ENCODE data around the gene WDR1. TPM values are rescaled to one million over a fixed set of nuclear protein-coding genes. Genes with fewer than 3 reads are reported as not detected.

Gene WDR1
- total RNA-seq, 2 donors from 2014 or later = 222 to 345 TPM

DNA sequence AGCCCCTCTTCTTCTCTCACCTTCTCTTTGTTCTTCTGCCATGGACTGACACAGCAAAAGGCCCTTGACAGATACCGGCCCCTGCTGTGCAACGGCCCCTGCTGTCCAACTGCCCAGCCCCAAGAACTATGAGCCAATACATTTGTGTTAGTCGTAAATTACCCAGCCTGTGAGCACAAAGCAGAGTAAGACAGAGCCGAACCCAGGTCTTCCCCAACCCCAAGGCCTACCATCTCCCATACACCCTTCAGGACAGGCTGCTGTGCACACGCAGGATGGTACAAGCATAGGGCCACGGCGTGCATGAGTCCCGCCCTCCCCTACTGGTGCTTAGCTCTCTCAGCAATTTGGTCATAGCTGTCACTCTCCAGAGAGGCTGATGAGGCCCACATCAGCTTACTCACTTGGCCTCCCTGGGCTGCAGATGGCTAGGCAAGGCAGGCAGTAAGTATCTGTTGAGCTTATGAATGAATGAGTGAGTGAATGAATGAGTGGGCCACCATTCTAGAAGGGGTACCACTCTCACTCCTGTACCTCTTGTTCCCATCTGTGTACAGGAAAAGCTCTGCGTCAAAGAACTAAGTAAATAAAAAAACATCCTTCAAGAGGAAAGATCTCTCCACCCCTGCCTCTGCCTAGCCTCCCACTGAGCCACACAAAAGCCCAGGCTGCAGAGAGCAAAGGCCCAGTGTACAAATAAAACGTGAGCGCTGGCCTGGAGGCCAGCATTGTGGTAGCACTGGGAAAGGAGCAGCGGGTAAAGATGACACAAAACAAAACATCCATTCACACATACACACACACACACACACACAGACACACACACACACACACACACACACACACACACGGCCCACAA is 13.9 kb downstream of the WDR1 start:
- Histone ChIP-seq H3K27me3 (ENCODE audit: control insufficient read depth, insufficient read depth, low read length, poor library complexity, severe bottlenecking) (no peaks in the 10 kb centered on the region), H3K9ac (ENCODE audit: extremely low read depth, low read length, poor library complexity, severe bottlenecking) (no peak overlapping the region)
- peaks cover 65% of the 10 kb centered on the region for H3K36me3 Mint-ChIP-seq (ENCODE audit: low read depth)

DNA sequence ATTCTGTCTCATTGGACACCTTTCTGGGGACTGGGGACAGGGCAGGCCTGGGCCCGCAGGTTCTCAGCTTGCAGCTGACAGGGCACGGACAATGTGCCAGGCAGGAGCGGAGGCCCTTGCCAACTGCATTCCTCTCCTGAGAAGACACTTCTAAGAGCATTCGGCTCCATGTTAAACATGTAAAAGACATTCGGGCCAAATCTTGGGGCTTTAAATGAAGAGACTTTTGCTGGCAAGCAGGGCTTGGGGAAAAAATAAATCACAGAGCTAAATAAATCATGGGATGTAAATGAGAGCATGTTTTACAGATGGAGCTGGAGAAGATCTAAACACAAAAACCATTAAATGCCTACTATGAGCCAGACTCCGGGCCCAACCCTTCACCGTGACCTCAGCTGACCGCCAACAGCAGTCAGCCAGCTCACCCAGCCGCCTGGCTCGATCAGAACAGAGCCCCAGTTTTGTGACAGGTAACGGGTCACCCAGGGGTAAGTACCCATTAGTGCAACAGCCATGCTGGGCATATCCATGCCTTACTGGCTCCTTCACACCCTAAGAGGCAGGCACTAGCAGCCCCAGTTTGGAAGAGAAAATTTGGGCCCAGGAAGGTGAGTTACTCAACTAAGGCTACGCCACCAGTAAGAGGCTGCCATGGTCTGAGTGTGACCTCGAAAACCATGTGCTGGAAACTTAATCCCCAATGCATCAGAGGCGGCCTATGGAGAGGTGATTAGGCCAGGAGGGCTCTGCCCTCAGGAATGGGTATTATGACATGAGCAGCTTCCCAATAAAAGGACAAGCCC is 14.7 kb downstream of the WDR1 start:
- no peaks in the 10 kb centered on the region for H3K9me3 ChIP-seq (ENCODE audit: control insufficient read depth, low read length)
- H3K9me3 Mint-ChIP-seq = no peaks in the 10 kb centered on the region
- no peak for DNase-seq
- peaks cover 25% of the 10 kb centered on the region for H3K4me1 ChIP-seq (ENCODE audit: control insufficient read depth, insufficient read depth, low read length)
- H3K27me3 ChIP-seq (ENCODE audit: control insufficient read depth, insufficient read depth, low read length, poor library complexity, severe bottlenecking) = no peaks in the 10 kb centered on the region
- no peak overlapping the region for H3K27ac ChIP-seq (ENCODE audit: low read depth, low read length)
- H3K9ac ChIP-seq (ENCODE audit: extremely low read depth, low read length, poor library complexity, severe bottlenecking) = no peak overlapping the region
- no peak overlapping the region for H3K4me3 ChIP-seq (ENCODE audit: low read length)
- H3K27me3 Mint-ChIP-seq (ENCODE audit: insufficient read depth) = no peaks in the 10 kb centered on the region
- peaks cover 67% of the 10 kb centered on the region for H3K36me3 Mint-ChIP-seq (ENCODE audit: low read depth)
- peak overlapping the region; percentile 79 for H3K27ac Mint-ChIP-seq
- WGBS, 2 experiments (ENCODE audit: insufficient coverage in 1 of 2, insufficient read length in 1 of 2) = 95 to 96% methylated on average over 8 to 14 of the region's 14 CpGs
- peaks cover 90% of the 10 kb centered on the region for H3K36me3 ChIP-seq (ENCODE audit: control insufficient read depth, insufficient read depth, low read length)
- no peak overlapping the region for H3K4me3 Mint-ChIP-seq
- H3K4me1 Mint-ChIP-seq = peaks cover 54% of the 10 kb centered on the region
- TF ChIP-seq, protein P1, sequence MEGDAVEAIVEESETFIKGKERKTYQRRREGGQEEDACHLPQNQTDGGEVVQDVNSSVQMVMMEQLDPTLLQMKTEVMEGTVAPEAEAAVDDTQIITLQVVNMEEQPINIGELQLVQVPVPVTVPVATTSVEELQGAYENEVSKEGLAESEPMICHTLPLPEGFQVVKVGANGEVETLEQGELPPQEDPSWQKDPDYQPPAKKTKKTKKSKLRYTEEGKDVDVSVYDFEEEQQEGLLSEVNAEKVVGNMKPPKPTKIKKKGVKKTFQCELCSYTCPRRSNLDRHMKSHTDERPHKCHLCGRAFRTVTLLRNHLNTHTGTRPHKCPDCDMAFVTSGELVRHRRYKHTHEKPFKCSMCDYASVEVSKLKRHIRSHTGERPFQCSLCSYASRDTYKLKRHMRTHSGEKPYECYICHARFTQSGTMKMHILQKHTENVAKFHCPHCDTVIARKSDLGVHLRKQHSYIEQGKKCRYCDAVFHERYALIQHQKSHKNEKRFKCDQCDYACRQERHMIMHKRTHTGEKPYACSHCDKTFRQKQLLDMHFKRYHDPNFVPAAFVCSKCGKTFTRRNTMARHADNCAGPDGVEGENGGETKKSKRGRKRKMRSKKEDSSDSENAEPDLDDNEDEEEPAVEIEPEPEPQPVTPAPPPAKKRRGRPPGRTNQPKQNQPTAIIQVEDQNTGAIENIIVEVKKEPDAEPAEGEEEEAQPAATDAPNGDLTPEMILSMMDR (conservative IDR thresholded peaks at IDR 0.05) = no peak

More for the DNA sequence above, 13.9 kb downstream of the WDR1 start:
- DNase-seq = no peak
- Mint-ChIP-seq H3K4me1 (peaks cover 60% of the 10 kb centered on the region), H3K27me3 (ENCODE audit: insufficient read depth) (no peaks in the 10 kb centered on the region), H3K4me3 (no peak overlapping the region), H3K27ac (peak overlapping the region; percentile 79), H3K9me3 (no peaks in the 10 kb centered on the region)
- TF ChIP-seq, protein P1 (conservative IDR thresholded peaks at IDR 0.05) = no peak
- 71 to 80% methylated on average over 6 to 12 of the region's 13 CpGs for WGBS, 2 experiments (ENCODE audit: insufficient coverage in 1 of 2, insufficient read length in 1 of 2)
- H3K4me3 ChIP-seq (ENCODE audit: low read length) = no peak overlapping the region
- H3K27ac ChIP-seq (ENCODE audit: low read depth, low read length) = peak overlapping the region; percentile 69
- peaks cover 27% of the 10 kb centered on the region for H3K4me1 ChIP-seq (ENCODE audit: control insufficient read depth, insufficient read depth, low read length)
- H3K9me3 ChIP-seq (ENCODE audit: control insufficient read depth, low read length) = no peaks in the 10 kb centered on the region
- H3K36me3 ChIP-seq (ENCODE audit: control insufficient read depth, insufficient read depth, low read length) = peaks cover 87% of the 10 kb centered on the region

GRCh38 chr4:10100734-10101216 is 15.8 kb downstream of the WDR1 start:
- H3K27ac ChIP-seq (ENCODE audit: low read depth, low read length) = no peak overlapping the region

More at GRCh38 chr4:10100734-10101216, 15.8 kb downstream of the WDR1 start:
- peaks cover 75% of the 10 kb centered on the region for H3K36me3 Mint-ChIP-seq (ENCODE audit: low read depth)
- Histone ChIP-seq H3K4me1 (ENCODE audit: control insufficient read depth, insufficient read depth, low read length) (peaks cover 18% of the 10 kb centered on the region), H3K9me3 (ENCODE audit: control insufficient read depth, low read length) (no peaks in the 10 kb centered on the region), H3K36me3 (ENCODE audit: control insufficient read depth, insufficient read depth, low read length) (peaks cover 91% of the 10 kb centered on the region), H3K27me3 (ENCODE audit: control insufficient read depth, insufficient read depth, low read length, poor library complexity, severe bottlenecking) (no peaks in the 10 kb centered on the region), H3K4me3 (ENCODE audit: low read length) (no peak overlapping the region), H3K9ac (ENCODE audit: extremely low read depth, low read length, poor library complexity, severe bottlenecking) (no peak overlapping the region)
- H3K4me3 Mint-ChIP-seq = no peak overlapping the region
- 91 to 99% methylated on average over 9 to 12 of the region's 12 CpGs for WGBS, 2 experiments (ENCODE audit: insufficient coverage in 1 of 2, insufficient read length in 1 of 2)
- no peaks in the 10 kb centered on the region for H3K9me3 Mint-ChIP-seq
- no peaks in the 10 kb centered on the region for H3K27me3 Mint-ChIP-seq (ENCODE audit: insufficient read depth)
- DNase-seq = no peak
- H3K4me1 Mint-ChIP-seq = peaks cover 53% of the 10 kb centered on the region
- TF ChIP-seq, protein P1 (conservative IDR thresholded peaks at IDR 0.05) = no peak
- peak overlapping the region; percentile 44 for H3K27ac Mint-ChIP-seq
